ENCODE measurements around the gene MRPL49.
"Not testable (repeated sequence)": the region's sequence is repeated elsewhere in the genome, so short reads cannot be mapped to it uniquely, and the experiment has no call there.

Gene MRPL49

DNA sequence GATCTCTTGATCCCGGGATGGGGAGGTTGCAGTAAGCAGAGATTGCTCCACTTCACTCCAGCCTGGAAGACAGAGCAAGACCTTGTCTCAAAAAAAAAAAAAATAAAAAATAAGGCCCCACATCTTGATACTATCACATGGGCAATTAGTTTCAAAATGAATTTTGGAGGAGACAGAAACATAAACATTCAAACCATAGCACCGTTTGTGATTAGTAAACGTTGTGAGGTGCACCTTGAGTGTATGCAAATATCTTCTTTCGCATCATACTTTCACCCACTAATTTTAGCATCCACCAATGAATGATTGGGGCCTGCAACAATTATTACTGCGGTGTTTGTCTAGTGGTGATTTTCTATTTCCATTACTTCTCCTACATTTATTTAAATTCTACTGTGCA, 36.9 kb downstream of the MRPL49 start:
- H3K27ac ChIP-seq: no peak overlapping the region
- no peak for DNase-seq (ENCODE audit: low read depth, low spot score)

DNA sequence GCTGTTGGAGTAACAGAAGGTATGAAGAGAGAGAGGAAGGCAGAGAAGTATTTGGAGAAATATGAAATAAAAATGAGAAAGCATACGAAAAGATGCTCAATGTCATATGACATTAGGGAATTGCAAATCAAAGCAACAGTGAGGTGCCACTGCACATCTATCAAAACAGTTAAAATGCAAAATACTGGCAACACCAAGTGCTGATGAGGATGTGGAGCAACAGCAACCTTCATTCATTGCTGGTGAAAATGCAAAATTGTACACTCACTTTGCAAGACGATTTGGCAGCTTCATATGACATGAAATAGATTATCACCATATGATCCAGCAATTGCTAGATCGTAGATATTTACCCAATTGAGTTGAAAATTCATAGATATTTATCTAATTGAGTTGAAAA, 38.5 kb downstream of the MRPL49 start:
- DNase-seq (ENCODE audit: low read depth, low spot score): no peak
- H3K27ac ChIP-seq: no peak overlapping the region

DNA sequence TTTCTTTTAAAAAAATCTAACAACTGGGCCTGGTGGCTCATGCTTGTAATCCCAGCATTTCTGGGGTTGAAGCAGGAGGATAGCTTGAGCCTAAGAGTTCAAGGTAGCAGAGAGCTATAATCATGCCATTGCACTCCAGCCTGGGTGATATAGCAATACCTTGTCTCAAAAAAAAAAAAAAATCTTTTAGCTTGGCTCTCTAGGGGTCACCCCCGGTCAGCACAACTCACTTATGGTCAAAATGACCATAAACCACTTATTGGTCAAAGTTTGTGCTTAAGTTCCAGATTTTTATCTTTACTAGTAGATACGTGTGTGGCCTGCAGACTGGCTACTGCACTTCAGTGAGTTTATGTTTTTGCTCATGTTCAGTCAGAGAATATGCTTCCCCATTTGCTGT, 41.6 kb downstream of the MRPL49 start:
- no peak overlapping the region for H3K27ac ChIP-seq
- DNase-seq (ENCODE audit: low read depth, low spot score): no peak

DNA sequence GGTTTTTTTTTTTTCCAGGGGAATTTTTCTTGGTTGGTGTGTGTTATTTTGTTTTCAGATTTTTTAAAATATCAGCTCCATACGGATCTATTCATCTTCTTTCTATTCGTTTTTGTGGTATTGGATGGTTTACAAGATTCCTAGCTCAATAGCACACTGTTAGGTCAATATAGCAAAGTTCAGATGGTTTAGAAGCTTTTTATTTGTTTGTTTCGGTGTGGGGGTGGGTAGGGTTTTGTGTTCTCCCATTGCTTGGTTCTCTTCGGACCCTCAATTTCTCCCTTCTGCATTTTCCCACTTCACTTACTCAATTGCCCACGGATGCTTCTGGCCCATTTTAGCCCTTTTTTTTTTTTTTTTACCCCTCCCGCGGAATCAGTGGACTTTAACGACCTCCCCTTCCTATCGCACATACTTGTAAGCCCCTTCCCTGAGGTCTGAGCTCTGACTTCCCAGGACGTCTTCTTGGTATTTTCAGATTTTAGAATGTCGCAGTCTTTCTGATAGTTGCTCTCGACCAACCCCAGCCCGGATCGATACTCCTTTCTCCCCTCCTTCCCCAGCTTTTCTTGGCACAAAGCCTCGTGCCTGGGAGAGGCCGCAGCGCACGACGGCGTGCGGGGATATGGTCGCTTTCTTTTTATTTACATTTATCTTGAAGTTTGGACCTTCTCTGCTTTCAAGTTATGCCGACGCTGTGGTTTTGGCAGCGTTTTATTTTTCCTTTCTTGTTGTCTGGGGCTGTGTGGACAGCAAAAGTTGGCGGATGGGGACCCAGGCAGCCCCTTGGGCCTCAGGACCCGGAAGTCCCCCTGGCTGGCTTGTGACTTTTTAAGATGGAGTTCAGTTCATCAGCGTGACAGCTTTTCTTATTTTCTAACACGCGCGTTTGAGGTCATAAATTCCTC, 43.5 kb downstream of the MRPL49 start:
- H3K27ac ChIP-seq: no peak overlapping the region
- DNase-seq (ENCODE audit: low read depth, low spot score): no peak

DNA sequence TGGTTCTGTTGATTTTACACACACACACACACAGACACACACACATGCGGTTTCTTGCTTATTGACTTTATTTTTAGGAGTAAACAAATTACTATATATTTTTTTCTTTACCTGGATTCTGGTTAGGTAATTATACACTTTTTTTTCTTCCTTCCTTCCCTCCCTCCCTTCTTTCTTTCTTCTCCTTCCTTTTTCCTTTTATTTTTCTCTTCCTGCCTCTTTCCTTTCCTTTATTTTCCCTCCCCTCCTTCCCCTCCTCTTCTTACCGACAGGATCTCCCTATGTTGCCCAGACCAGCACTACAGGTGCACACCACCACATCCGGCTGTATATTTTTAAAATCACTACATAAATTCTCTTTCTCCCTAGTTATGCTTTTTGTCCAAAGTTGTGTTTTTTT, 44.8 kb downstream of the MRPL49 start:
- no peak overlapping the region for H3K27ac ChIP-seq
- no peak for DNase-seq (ENCODE audit: low read depth, low spot score)

DNA sequence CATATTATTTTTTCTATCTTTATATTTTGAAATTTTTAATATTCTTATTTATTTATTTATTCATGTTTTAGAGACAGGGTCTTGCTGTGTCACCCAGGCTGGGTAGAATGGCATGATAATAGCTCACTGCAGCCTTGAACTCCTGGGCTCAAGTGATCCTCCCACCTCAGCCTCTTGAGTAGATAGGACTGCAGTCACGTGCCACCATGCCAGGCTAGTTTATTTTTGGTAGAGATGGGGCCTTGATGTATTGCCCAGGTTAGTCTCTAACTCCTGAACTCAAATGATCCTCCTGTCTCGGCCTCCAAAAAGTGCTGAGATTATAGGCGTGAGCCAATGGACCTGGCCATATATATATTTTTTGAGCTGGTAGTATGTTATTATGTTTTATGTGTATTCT, 45.5 kb downstream of the MRPL49 start:
- no peak overlapping the region for H3K27ac ChIP-seq

DNA sequence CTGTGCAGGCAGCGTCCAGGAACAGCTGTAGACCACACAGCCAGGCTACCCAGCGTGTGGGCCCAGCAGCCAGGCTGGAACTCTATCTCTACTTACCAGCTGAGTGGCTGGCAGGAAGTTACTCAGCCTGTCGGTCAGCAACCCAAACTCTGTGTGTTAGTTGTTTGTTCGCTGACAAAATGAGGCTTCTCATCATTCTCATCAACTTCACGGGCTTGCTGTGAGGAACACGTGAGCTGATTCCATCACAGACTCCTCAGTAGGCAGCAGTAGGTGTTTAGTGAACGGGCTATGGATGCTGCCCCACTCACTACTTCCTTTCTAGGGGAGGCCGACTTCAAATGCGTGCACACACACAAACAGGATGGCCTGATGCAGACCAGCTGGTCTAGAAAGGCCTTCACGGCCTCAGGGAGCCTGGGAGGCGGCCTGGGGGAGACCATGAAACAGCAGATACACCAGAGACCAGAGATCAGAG, 47.1 kb downstream of the MRPL49 start:
- DNase-seq (ENCODE audit: low read depth, low spot score): no peak
- no peak overlapping the region for H3K27ac ChIP-seq

More for the DNA sequence above, 45.5 kb downstream of the MRPL49 start:
- no peak for DNase-seq (ENCODE audit: low read depth, low spot score)

DNA sequence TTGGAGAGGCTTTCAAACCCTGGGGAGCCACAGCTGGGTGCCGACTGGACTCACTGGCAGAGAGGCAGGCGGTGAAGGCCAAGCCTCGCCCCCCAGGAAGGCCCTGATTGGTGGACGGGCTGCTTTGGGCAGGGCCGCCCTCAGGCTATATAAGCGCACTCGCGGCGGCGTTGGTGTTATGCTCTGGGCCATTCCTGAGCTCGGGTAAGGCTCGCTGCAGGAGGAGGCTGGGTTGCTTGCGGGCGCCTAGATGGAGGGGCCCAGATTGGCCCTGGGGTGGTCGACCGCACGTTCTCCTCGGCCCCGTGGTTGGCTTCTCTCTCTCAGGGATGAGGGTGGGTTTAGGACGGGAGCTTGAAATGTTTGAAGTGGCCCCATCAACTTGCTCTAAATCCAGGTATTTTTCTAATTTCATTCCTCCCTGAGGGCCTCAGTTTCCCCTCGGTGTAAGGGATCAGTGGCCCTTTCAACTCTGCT, 48.0 kb downstream of the MRPL49 start, which contains the start of gene SPDYC:
TSS of gene SPDYC (plus strand) at position 176 of the 477 bp plus-strand sequence. CDS start 1,125 bp downstream, outside the sequence.
- H3K27ac ChIP-seq: no peak within 1 kb of the TSS
- DNase-seq (ENCODE audit: low read depth, low spot score): no peak

DNA sequence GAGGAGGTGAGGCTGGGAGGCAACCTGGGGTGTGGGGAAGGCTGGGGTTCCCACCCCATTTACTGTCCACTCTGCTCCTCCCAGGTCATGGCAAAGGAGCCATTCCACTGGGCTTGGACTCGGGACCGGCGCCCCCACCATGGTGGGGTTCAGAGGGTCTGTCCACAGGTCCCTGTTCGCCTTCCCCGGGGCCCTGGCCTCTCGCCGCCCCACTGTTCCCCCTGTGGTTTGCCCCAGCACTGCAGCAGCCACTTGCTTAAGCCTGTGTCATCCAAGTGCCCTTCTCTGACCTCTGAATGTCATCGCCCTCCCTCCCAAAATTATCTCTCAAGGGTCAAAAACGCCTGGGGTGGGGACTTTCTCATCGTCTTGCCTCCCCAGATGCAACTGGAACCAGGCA, 50.5 kb downstream of the MRPL49 start:
- no peak overlapping the region for H3K27ac ChIP-seq
- no peak for DNase-seq (ENCODE audit: low read depth, low spot score)

DNA sequence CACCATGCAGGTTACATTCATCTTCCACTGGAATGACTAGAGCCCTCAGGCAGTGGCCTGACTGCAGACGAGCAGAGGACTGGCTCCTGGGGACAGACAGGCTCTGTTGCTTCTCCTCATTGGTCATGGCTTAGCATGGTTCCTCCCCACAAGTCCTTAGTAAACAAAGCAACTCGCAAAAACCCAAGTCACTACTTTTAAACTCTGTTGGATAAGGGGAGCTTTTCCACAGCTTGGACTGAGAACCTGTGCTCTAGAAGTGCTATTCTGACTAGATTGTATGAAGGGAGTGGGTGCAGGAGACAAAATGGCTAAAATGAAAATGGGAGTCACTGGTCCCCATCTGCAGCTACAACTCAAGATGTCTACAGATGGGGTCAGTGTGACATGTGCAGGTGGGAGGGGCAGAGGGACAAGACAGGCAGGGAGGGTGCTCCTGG, 52.5 kb downstream of the MRPL49 start:
- not testable (repeated sequence) for DNase-seq (ENCODE audit: low read depth, low spot score); H3K27ac ChIP-seq

Data from epithelial cell of prostate (primary cell).